DLD1 (cell line): ENCODE measurements around the gene CCDC51.
"Not testable (repeated sequence)": the region's sequence is repeated elsewhere in the genome, so short reads cannot be mapped to it uniquely, and the experiment has no call there.

Source experiments
- in situ Hi-C: cut with HindIII; loops from 2 replicates; pipeline ENCODE4 v1.10.0; 2017; ENCODE audit warnings: low sequenced_read_pairs

CCDC51 gene

GRCh38 chr3:48466386-48467109 lies 26.6 kb upstream of the CCDC51 start:
- in situ Hi-C loops = no loop called here

- in situ Hi-C loops = no loop called here
These were observed 25.8 kb upstream of the CCDC51 start for GRCh38 chr3:48465531-48466378.

GRCh38 chr3:48465237-48465530 lies 25.3 kb upstream of the CCDC51 start:
- in situ Hi-C loops = no loop called here

- in situ Hi-C loops = no loop called here
These were observed 24.8 kb upstream of the CCDC51 start for GRCh38 chr3:48464713-48465221.

- in situ Hi-C loops = no loop called here
These were observed 23.8 kb upstream of the CCDC51 start for GRCh38 chr3:48463703-48464102.

- in situ Hi-C loops = not testable (repeated sequence)
These were observed 21.8 kb upstream of the CCDC51 start for GRCh38 chr3:48461767-48462166.

- in situ Hi-C loops = no loop called here
These were observed 20.6 kb upstream of the CCDC51 start for GRCh38 chr3:48460517-48460902.

GRCh38 chr3:48459773-48460516 lies 20.0 kb upstream of the CCDC51 start:
- in situ Hi-C loops = no loop called here

- in situ Hi-C loops = no loop called here
These were observed 19.4 kb upstream of the CCDC51 start for GRCh38 chr3:48459331-48459730.

- in situ Hi-C loops = no loop called here
These were observed 16.5 kb upstream of the CCDC51 start for GRCh38 chr3:48456456-48456855.

- in situ Hi-C loops = no loop called here
These were observed 11.4 kb upstream of the CCDC51 start for GRCh38 chr3:48451270-48451669.

- in situ Hi-C loops = no loop called here
These were observed 6.7 kb upstream of the CCDC51 start, which contains the start of gene ATRIP for GRCh38 chr3:48446425-48447193. Gene ATRIP, plus strand, starts transcription at chr3:48446737. Its CDS starts 109 bp downstream, at chr3:48446846.

- in situ Hi-C loops = no loop called here
These were observed 6.1 kb upstream of the CCDC51 start for GRCh38 chr3:48446043-48446424.

GRCh38 chr3:48445277-48445882 lies 5.5 kb upstream of the CCDC51 start:
- in situ Hi-C loops = no loop called here

- in situ Hi-C loops = no loop called here
These were observed 2.0 kb upstream of the CCDC51 start for GRCh38 chr3:48441940-48442339.

GRCh38 chr3:48440590-48440958 lies 655 bp upstream of the CCDC51 start:
- in situ Hi-C loops = no loop called here

GRCh38 chr3:48437812-48438211 lies 2.1 kb downstream of the CCDC51 start:
- in situ Hi-C loops = loop anchor here (5.0 kb wide), 1 partner anchor 41 kb away; no protein-coding TSS in a partner anchor

- in situ Hi-C loops = loop anchor here (5.0 kb wide), 1 partner anchor 40 kb away; no protein-coding TSS in a partner anchor
These were observed 3.1 kb downstream of the CCDC51 start for GRCh38 chr3:48436855-48437254.

- in situ Hi-C loops = loop anchor here (5.0 kb wide), 1 partner anchor 39 kb away; no protein-coding TSS in a partner anchor
These were observed 3.5 kb downstream of the CCDC51 start for GRCh38 chr3:48436477-48436787.

- in situ Hi-C loops = loop anchor here (5.0 kb wide), 1 partner anchor 39 kb away; no protein-coding TSS in a partner anchor
These were observed 4.0 kb downstream of the CCDC51 start for GRCh38 chr3:48435774-48436476.
